Smooth muscle cell (in vitro differentiated cells): ENCODE data around the gene TACR1. TPM values are rescaled to one million over a fixed set of nuclear protein-coding genes. Genes with fewer than 3 reads are reported as not detected.

Source experiments
- DNase-seq: peaks from one replicate; lab custom pipeline; 2025; ENCODE audit not compliant: unreplicated experiment; lab: John Stamatoyannopoulos, UW
- H2AFZ ChIP-seq: fragments of 200-600 bp; sonication (generic); 2 replicates; pipeline ENCODE4 v1.6.0; 2016; ENCODE audit warnings: antibody characterized with exemption, low read depth, mild to moderate bottlenecking
- H3F3A ChIP-seq: fragments of 200-600 bp; sonication (generic); 2 replicates; pipeline ENCODE4 v1.6.0; 2017; ENCODE audit warnings: antibody characterized with exemption, low read depth
- H3K27ac ChIP-seq: fragments of 200-600 bp; sonication (generic); 2 replicates; pipeline ENCODE4 v1.5.1; 2016; ENCODE audit warnings: low read depth, mild to moderate bottlenecking
- H3K27me3 ChIP-seq: fragments of 200-600 bp; sonication (generic); 2 replicates; pipeline ENCODE4 v1.6.1; 2016; ENCODE audit warnings: low read depth, mild to moderate bottlenecking
- H3K36me3 ChIP-seq: fragments of 200-600 bp; sonication (generic); 2 replicates; pipeline ENCODE4 v1.5.1; 2016; ENCODE audit warnings: low read depth
- H3K4me1 ChIP-seq: fragments of 200-600 bp; sonication (generic); 2 replicates; pipeline ENCODE4 v1.5.1; 2016; ENCODE audit warnings: low read depth
- H3K4me2 ChIP-seq: fragments of 200-600 bp; sonication (generic); 2 replicates; pipeline ENCODE4 v1.6.0; 2016; ENCODE audit warnings: mild to moderate bottlenecking
- H3K4me3 ChIP-seq: fragments of 200-600 bp; sonication (generic); 2 replicates; pipeline ENCODE4 v1.5.1; 2016; ENCODE audit warnings: mild to moderate bottlenecking
- H3K79me2 ChIP-seq: fragments of 200-600 bp; sonication (generic); 2 replicates; pipeline ENCODE4 v1.6.0; 2016; ENCODE audit warnings: low read depth, mild to moderate bottlenecking
- H3K9ac ChIP-seq: fragments of 200-600 bp; sonication (generic); 2 replicates; pipeline ENCODE4 v1.6.0; 2016; ENCODE audit warnings: low read depth
- H3K9me3 ChIP-seq: fragments of 200-600 bp; sonication (generic); replicated peaks from 2 replicates; pipeline ENCODE4 v1.5.1; 2016; ENCODE audit warnings: low read depth
- H4K20me1 ChIP-seq: fragments of 200-600 bp; sonication (generic); 2 replicates; pipeline ENCODE4 v1.6.0; 2016; ENCODE audit warnings: low read depth
- CTCF ChIP-seq: fragments of 200-600 bp; sonication (generic); IDR thresholded peaks from 2 replicates; pipeline ENCODE4 v1.5.1; 2017; ENCODE audit warnings: borderline replicate concordance, mild to moderate bottlenecking, antibody characterized with exemption; ENCODE audit not compliant: insufficient read depth, poor library complexity, severe bottlenecking
- WGBS: methylation state at CpG from one replicate; pipeline ENCODE4 v1.1.7; 2016; ENCODE audit warnings: low lambda C conversion rate; 5-methylcytosine and 5-hydroxymethylcytosine counted together
- microRNA-seq: library from miRNA; unstranded; fragments of <30 nt; microRNA quantifications from one replicate; pipeline ENCODE4, GENCODE V29; 2016; ENCODE audit warnings: borderline number of aligned reads
- polyA plus RNA-seq: library from polyadenylated mRNA; unstranded; fragments of >200 nt; fragmentation: Nextera tagmentation; extraction: Ambion mirVana; gene quantifications from 2 replicates; pipeline ENCODE4 v1.2.1, GENCODE V29; 2016
- small RNA-seq: library from RNA; depleted of rRNA; stranded (forward); fragments of <200 nt; gene quantifications from one replicate; pipeline ENCODE3, GENCODE V24; 2014
- total RNA-seq: library from RNA; depleted of rRNA; stranded (reverse); fragments of >200 nt; gene quantifications from 2 replicates; pipeline ENCODE4 v1.2.3, GENCODE V29; 2014

TACR1 gene
- total and polyA plus RNA-seq, 2 experiments from 2014 or later: 0.93 to 4.5 TPM

- Histone ChIP-seq H3K79me2 (no peaks in the 10 kb centered on the region), H4K20me1 (no peaks in the 10 kb centered on the region), H3K4me1 (no peaks in the 10 kb centered on the region), H3F3A (no peaks in the 10 kb centered on the region), H3K4me2 (no peak overlapping the region), H3K9ac (no peak overlapping the region), H3K4me3 (no peak overlapping the region), H2AFZ (no peak overlapping the region), H3K36me3 (no peaks in the 10 kb centered on the region), H3K27me3 (no peaks in the 10 kb centered on the region), H3K9me3 (no peaks in the 10 kb centered on the region), H3K27ac (no peak overlapping the region)
- no peak for TF ChIP-seq CTCF
- no peak for DNase-seq
- 90% methylated on average over 5 of the region's 5 CpGs for WGBS
These were observed 199.9 kb downstream of the TACR1 start for GRCh38 chr2:74999468-74999867.

Small RNA genes within 50 kb of the gene (microRNA-seq; reads per million reads assigned to microRNA genes)
- gene MIR5000: 2.3 reads per million

Small RNA genes within 50 kb of the gene (small RNA-seq; reads per million reads assigned to genes)
- gene MIR5000: not detected

Other genes with a start within 250 kb of the TACR1 start
- gene POLE4, start 240.9 kb downstream of the TACR1 start, total RNA-seq: 21.5 and 30.7 TPM in 2 replicates
- 149 and 168 TPM in 2 replicates for gene POLE4, start 240.9 kb downstream of the TACR1 start, polyA plus RNA-seq